ENCODE results near the gene SPC24. TPM values are rescaled to one million over a fixed set of nuclear protein-coding genes. Genes with fewer than 3 reads are reported as not detected.
A peak's percentile ranks its signal among the peaks of the same experiment; 100 is the strongest.
"Not testable (repeated sequence)": the region's sequence is repeated elsewhere in the genome, so short reads cannot be mapped to it uniquely, and the experiment has no call there.

Gene SPC24
- total RNA-seq, 1 donor from 2014 or later, result 6.7 TPM

DNA sequence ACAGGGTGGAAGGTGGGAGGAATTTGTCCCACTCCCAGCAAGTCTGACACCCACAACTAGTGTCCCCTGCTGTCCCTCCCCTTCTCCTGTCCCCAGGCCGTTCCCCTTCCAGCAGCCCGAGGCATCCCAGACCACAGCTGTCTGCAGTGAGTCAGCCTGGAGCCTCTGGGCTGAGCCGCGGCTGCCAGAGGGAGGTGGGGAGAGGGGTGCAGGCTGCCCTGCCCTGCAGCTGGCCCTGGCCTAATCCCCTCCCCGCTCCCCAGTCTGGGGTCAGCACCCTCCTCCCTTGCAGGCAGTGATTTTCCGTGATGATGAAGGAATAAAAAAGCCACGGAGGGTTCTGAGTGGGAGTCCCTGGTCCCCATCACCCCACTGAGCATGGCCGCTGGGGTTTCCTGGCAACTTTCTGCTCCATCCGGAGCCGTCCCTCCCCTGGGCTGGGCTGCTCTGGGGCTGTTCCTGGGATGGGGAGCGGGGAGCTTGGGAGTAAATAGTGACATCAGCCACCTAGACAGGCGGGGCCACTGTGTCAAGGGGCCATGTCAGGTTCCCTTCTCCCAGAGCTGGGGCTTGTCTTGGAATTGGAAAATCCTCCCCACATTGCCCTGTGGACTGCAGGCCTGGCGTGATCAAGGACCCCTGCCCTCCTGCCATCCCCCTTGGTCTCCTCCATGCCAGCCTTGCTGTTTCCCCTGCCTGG is 16.8 kb downstream of the SPC24 start:
- peak; percentile 89 for DNase-seq
- peak; percentile 64 for ATAC-seq (ENCODE audit: poor library complexity)
- intact Hi-C loops (cut with DNase I), result no loop called here

DNA sequence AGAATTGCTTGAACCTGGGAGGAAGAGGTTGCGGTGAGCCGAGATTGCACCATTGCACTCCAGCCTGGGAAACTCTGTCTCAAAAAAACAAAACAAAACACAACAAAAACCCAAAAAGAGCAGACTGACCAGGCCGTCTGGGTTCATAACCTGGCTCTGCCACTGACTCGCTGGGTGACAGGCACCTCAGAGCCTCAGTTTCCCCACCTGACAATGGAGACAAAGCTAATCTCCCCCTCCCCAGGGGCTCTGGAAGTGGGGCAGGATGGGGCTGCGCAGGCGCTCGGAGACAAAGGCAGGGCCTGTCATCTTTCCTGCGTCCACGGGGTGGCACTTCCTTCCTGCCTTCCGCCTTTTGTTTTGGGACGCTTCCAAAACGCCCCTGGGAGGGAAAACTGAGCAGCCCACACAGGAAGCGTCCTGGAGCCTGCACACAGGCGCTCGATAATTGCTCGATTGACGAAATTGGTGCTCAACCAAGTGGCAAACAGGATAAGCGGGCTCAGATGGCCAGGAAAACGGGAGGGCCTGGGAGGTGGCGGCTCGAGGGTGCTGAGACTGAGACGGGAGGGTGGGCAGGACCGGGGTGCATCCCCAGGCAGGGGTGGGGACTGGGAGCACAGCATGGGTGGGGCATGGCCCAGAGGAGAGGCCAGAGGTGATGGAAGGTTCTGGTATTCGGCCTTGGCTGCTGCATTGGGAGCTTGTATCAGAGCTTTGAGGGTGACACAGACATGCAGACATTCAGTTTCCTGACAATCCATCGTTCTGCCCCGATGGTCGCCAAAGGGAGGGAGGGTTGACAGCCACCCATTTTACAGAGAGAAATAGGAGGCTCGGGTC is 17.8 kb downstream of the SPC24 start:
- ATAC-seq (ENCODE audit: poor library complexity), result peak; percentile 64
- intact Hi-C loops (cut with DNase I), result loop anchor here (1.0 kb wide), 1 partner anchor 67 kb away; no protein-coding TSS in a partner anchor
- DNase-seq, result peak; percentile 86

DNA sequence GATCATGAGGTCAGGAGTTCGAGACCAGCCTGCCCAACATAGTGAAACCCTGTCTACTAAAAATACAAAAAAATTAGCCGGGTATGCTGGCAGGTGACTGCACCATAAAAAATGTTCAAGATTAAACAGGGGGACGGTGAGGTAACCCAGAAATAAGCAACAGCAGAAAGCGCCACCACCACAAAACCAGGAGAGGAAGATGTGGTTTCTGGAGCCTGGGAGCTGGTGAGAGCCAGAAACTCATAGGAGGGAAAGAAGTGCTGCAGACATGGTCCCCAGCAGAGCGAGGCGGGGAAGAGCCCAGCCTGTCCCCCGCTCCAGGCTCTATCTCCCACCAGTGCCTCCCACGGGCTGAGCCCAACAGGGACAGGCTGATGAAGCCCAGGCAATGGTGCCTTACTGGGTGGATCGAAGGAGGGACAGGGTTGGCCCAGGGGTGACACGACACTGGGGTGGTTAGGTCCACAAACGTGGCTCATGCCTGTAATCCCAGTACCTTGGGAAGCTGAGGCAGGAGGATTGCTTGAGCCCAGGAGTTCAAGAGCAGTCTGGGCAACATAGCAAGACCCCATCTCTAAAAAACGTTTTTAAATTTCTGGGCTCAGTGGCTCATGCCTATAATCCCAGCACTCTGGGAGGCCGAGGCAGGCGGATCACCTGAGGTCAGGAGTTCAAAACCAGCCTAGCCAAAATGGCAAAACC is 19.0 kb downstream of the SPC24 start:
- ATAC-seq (ENCODE audit: poor library complexity) (no peak), DNase-seq (no peak)
- intact Hi-C loops (cut with DNase I), result loop anchor here (1.0 kb wide), 1 partner anchor 68 kb away; no protein-coding TSS in a partner anchor

DNA sequence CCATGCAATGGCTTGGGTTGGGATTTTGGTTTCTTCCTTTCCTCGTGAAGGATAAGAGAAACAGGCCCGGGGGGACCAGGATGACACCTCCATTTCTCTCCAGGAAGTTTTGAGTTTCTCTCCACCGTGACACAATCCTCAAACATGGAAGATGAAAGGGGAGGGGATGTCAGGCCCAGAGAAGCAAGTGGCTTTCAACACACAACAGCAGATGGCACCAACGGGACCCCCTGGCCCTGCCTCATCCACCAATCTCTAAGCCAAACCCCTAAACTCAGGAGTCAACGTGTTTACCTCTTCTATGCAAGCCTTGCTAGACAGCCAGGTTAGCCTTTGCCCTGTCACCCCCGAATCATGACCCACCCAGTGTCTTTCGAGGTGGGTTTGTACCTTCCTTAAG is 24.1 kb downstream of the SPC24 start:
- intact Hi-C loops (cut with DNase I), result no loop called here
- no peak for ATAC-seq (ENCODE audit: poor library complexity)
- DNase-seq, result no peak

DNA sequence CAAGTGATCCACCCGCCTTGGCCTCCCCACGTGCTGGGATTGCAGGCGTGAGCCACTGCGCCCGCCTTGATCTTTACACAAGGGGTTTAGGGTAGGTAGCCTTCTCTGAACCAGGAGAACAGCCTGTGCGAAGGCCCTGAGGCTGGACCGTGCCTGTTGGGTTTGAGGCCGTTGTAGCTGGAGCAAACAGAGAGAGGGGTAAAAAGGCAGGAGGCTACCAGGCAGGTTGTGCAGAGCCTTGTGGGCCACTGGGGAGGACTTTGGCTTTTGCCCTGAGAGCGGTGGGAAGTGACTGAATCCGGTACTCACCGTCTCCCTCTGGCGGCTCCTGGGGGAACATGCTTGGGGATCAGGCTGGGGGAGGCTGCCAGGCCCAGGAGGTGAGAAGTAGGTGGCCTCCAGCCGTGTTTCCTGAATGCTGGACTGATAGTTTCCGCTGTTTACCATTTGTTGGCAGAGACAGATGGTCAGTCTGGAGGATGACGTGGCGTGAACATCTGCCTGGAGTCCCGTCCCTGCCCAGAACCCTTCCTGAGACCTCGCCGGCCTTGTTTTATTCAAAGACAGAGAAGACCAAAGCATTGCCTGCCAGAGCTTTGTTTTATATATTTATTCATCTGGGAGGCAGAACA is 24.6 kb downstream of the SPC24 start:
- peak; percentile 89 for DNase-seq
- intact Hi-C loops (cut with DNase I), result no loop called here
- ATAC-seq (ENCODE audit: poor library complexity), result peak; percentile 87

DNA sequence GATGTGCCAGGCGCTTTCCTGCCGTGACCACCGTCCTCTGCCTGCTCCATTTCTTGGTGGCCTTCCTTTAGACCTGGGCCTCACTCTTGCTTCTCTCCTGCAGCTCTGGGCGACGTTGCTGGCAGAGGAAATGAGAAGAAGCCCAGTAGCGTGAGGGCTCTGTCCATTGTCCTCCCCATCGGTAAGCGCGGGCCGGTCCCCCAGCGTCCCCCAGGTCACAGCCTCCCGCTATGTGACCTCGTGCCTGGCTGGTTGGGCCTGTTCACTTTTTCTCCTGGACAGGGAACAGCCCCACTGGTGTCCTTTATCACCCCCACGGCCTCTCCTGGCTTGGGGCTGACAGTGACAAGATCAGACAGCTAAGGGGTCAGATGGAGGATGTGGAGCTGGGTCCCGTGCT is 27.7 kb downstream of the SPC24 start:
- no peak for ATAC-seq (ENCODE audit: poor library complexity)
- no peak for DNase-seq
- intact Hi-C loops (cut with DNase I), result loop anchor here (5.0 kb wide), 1 partner anchor 91 kb away; no protein-coding TSS in a partner anchor

DNA sequence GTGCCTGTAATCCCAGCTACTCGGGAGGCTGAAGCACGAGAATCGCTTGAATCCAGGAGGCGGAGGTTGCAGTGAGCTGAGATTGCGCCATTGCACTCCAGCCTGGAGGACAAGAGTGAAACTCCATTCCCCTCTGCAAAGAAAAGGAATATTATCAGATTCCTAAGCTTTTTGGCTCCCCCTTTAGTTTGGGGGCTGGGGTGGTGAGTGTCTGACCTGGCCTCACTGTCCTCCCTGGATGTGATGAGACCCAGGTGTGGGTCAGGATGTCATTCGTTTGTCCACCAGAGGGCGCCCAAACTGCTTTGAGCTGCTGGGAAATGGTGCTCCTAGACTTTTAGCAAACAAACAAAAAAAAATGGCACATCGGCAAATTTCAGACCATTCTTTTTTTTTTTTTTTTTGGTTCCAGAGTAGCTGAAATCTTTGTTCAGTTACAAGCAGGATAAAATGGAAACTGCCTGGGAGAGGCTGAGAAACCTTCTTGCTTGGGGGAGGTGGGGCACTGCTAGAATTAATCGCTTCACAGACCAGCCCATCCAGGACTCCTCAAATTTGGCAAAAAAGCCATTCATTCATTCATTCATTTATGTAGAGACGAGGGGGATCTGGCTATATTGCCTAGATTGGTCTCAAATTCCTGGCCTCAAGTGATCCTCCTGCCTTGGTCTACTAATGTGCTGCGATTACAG is 29.4 kb downstream of the SPC24 start:
- DNase-seq (peak; percentile 87), ATAC-seq (ENCODE audit: poor library complexity) (peak; percentile 80)
- intact Hi-C loops (cut with DNase I), result loop anchor here (5.0 kb wide), 1 partner anchor 89 kb away; no protein-coding TSS in a partner anchor

DNA sequence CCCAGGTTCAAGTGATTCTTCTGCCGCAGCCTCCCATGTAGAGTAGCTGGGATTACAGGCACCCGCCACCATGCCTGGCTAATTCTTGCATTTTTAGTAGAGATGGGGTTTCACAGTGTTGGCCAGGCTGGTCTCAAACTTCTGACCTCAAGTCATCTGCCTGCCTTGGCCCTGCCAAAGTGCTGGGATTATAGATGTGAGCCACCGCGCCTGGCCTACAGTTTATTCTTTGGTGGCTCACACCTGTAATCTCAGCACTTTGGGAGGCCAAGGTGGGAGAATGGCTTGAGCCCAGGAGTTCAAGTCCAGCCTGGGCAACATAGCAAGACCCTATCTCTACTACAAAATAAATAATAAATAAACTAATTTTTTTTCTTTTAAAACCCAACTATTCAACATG is 31.4 kb downstream of the SPC24 start:
- ATAC-seq (ENCODE audit: poor library complexity); intact Hi-C loops (cut with DNase I); DNase-seq: not testable (repeated sequence)

DNA sequence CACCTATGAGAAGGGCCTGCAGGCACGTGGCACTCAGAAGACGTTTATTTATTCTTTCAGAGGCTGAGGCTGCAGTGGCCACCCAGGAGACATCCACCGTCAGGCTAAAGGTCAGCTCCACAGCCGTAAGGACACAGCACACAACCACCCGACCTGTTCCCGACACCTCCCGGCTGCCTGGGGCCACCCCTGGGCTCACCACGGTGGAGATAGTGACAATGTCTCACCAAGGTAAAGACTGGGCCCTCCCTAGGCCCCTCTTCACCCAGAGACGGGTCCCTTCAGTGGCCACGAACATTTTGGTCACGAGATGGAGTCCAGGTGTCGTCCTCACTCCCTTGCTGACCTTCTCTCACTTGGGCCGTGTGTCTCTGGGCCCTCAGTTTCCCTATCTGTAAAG is 32.5 kb downstream of the SPC24 start:
- DNase-seq (no peak), ATAC-seq (ENCODE audit: poor library complexity) (no peak)
- intact Hi-C loops (cut with DNase I), result no loop called here

DNA sequence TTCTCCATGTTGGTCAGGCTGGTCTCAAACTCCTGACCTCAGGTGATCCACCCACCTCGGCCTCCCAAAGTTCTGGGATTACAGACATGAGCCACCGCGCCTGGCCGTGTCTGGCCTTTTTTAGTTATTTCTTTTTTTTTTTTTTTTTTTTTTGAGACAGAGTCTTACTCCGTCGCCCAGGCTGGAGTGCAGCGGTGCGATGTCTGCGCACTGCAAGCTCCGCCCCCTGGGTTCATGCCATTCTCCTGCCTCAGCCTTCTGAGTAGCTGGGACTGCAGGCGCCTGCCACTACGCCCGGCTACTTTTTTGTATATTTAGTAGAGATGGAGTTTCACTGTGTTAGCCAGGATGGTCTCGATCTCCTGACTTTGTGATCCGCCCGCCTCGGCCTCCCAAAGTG is 33.6 kb downstream of the SPC24 start:
- DNase-seq; intact Hi-C loops (cut with DNase I); ATAC-seq (ENCODE audit: poor library complexity): not testable (repeated sequence)

DNA sequence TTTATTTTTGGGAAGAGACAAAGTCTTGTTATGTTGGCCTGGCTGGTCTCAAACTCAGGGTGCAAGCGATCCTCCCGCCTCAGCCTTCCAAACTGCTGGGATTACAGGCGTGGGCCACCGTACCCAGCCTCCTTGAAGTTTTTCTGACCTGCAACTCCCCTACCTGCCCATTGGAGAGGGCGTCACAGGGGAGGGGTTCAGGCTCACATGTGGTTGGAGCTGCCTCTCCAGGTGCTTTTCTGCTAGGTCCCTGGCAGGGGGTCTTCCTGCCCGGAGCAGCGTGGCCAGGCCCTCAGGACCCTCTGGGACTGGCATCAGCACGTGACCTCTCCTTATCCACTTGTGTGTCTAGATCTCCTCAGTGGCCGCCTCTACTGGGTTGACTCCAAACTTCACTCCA is 39.1 kb downstream of the SPC24 start:
- intact Hi-C loops (cut with DNase I), result no loop called here
- ATAC-seq (ENCODE audit: poor library complexity), result no peak
- DNase-seq, result no peak

DNA sequence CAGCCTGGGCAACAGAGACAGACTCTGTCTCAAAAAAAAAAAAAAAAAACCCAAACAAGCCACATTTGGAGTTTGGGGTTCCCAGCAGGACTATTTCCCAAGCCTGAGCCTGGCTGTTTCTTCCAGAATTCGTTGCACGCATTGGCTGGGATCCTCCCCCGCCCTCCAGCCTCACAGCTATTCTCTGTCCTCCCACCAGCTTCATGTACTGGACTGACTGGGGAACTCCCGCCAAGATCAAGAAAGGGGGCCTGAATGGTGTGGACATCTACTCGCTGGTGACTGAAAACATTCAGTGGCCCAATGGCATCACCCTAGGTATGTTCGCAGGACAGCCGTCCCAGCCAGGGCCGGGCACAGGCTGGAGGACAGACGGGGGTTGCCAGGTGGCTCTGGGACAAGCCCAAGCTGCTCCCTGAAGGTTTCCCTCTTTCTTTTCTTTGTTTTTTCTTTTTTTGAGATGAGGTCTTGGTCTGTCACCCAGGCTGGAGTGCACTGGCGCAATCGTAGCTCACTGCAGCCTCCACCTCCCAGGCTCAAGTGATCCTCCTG is 39.6 kb downstream of the SPC24 start:
- intact Hi-C loops (cut with DNase I), result no loop called here
- DNase-seq (no peak), ATAC-seq (ENCODE audit: poor library complexity) (no peak)

DNA sequence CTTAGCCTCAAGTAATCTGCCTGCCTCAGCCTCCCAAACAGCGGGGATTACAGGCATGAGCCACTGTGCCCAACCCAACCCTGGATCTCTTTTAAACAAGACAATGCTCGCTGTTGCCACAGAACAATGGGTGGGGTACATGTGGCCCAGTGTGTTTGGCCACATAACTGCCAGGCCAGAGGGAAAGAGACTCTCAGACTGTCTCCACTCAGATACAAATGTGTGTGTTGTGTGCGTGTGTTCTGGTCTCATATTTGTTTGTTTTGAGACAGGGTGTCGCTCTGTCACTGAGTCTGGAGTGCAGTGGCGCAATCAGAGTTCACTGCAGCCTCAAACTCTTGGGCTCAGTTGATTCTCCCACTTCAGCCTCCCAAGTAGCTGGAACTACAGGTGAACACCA is 40.5 kb downstream of the SPC24 start:
- no peak for ATAC-seq (ENCODE audit: poor library complexity)
- DNase-seq, result no peak
- intact Hi-C loops (cut with DNase I), result no loop called here

DNA sequence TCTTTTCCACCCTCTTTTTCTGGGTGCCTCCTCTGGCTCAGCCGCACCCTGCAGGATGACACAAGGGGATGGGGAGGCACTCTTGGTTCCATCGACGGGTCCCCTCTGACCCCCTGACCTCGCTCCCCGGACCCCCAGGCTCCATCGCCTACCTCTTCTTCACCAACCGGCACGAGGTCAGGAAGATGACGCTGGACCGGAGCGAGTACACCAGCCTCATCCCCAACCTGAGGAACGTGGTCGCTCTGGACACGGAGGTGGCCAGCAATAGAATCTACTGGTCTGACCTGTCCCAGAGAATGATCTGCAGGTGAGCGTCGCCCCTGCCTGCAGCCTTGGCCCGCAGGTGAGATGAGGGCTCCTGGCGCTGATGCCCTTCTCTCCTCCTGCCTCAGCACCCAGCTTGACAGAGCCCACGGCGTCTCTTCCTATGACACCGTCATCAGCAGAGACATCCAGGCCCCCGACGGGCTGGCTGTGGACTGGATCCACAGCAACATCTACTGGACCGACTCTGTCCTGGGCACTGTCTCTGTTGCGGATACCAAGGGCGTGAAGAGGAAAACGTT is 42.4 kb downstream of the SPC24 start:
- ATAC-seq (ENCODE audit: poor library complexity) (no peak), DNase-seq (no peak)
- intact Hi-C loops (cut with DNase I), result no loop called here

DNA sequence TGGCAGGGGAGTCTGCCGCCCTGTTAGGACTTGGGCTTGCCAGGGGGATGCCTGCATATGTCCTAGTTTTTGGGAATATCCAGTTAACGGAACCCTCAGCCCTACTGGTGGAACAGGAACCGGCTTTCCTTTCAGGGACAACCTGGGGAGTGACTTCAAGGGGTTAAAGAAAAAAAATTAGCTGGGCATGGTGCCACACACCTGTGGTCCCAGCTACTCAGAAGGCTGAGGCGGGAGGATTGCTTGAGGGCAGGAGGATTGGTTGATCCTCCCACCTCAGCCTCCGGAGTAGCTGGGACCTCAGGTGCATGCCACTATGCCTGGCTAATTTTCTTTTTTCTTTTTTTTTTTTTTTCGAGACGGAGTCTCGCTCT is 43.8 kb downstream of the SPC24 start:
- no peak for DNase-seq
- ATAC-seq (ENCODE audit: poor library complexity), result no peak
- intact Hi-C loops (cut with DNase I), result no loop called here

DNA sequence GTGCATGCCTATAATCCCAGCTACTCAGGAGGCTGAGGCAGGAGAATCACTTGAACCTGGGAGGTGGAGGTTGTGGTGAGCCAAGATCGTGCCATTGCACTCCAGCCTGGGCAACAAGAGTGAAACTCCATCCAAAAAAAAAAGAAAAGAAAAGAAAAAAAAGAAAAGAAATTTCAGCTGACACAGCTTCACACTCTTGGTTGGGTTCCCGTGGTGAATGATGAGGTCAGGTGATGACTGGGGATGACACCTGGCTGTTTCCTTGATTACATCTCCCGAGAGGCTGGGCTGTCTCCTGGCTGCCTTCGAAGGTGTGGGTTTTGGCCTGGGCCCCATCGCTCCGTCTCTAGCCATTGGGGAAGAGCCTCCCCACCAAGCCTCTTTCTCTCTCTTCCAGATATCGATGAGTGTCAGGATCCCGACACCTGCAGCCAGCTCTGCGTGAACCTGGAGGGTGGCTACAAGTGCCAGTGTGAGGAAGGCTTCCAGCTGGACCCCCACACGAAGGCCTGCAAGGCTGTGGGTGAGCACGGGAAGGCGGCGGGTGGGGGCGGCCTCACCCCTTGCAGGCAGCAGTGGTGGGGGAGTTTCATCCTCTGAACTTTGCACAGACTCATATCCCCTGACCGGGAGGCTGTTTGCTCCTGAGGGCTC is 44.3 kb downstream of the SPC24 start:
- no peak for ATAC-seq (ENCODE audit: poor library complexity)
- DNase-seq, result no peak
- intact Hi-C loops (cut with DNase I), result no loop called here

DNA sequence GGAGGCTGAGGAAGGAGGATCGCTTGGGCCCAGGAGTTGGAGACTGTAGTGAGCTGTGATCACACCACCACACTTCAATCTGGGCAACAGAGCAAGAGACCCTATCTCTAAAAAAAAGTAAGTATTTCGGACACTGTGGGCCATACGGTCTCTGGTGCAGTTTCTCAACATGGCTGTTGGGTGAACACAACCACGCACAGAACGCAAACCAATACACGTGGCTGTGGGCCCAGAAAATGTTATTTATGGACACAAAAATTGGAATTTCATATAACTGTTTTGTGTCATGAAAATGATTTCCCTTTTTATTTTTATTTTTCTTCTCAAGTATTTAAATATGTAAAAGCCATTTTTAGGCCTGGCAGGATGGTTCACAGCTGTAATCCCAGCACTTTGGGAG is 46.8 kb downstream of the SPC24 start:
- intact Hi-C loops (cut with DNase I), result no loop called here
- DNase-seq (no peak), ATAC-seq (ENCODE audit: poor library complexity) (no peak)
